ENCODE measurements around the gene PLCL1.

Gene PLCL1

DNA sequence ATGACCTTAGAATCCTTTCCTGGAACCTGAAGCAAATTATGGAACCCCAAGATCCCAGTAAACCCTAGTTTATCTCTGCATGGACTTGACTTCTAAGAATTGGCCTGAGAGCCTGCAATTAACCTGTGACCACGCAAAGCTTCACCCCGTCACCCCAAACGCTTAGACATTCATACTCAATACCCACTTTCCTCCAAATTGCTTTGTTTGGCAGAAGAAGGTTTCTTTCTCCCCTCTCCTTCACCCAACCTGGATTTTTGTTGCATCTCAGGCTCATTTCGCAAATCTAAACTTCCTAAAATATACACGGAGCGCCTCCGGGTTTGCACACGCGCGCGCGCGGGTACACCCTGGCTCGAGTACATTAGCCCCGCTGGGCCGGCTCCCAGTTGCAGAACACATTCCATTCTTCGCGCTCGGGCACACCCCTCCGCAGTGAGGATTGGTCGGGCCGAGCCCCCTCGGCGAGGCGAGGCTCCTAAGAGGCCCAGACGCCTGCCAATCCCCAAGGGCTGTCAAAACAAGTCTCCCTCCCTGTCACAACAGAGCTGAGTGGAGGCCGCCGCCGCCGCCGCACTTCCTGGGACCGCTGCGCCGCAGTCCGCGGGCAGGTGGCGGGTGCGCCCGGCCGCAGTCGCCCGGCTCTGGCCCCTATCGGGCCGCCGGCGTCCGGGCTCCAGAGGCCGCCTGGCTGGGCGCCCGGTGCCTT is at the start of gene PLCL1:
Gene PLCL1, plus strand, starts transcription at position 545 of the 709 bp plus-strand sequence.
- peak; percentile 95 for DNase-seq (ENCODE audit: low spot score)

DNA sequence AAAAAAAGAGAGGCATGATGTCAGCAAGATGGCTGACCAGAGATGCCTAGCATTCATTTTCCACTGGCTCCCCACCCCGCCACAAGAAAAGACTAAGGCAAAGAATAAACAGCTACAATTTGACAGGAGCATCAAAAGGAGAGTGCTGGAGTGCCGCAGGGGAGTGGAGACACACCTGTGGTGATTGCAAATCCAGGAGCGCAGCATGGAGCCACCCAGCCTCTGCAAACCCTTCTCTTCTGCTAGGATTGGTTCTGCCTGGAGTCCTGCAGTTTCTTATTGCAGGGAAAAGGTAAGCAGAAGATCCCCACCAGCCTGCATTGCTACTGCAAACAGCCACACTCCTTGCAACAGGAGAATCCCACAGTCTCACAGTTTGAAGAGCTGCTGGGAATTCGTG is 45.4 kb upstream of the PLCL1 start:
- no peak for DNase-seq (ENCODE audit: low spot score)

DNA sequence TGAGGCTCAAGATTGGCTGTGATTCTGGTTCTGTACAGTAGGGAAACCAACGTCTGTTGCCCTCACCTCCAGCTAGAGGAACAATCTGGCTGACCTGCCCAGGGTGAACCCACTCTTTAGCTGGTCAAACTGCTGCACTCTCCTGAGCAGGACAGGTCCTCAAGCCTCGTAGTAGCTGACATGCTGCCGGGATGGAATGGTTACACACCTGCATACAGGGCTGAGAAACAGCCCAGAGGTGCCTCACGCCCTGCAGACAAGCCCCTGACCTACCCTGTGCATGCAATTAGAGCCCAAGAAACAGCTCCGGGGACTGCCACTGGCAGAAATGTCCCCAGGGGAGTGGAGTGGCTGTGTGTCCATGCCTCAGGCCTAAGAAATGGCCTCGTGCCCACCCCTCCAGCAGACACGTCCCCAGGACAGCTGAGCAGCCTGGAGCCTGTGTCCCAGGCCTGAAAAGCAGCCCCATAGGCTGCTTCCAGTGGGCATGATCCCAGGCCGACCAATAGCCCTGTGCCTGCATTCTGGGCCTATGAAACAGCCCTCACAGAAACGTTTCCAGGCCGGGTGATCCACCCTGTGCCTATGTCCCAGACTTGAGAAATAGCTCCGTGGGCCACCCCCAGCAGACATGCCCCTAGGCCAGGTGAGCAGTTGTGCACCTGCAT is 44.6 kb upstream of the PLCL1 start:
- DNase-seq (ENCODE audit: low spot score) = no peak

DNA sequence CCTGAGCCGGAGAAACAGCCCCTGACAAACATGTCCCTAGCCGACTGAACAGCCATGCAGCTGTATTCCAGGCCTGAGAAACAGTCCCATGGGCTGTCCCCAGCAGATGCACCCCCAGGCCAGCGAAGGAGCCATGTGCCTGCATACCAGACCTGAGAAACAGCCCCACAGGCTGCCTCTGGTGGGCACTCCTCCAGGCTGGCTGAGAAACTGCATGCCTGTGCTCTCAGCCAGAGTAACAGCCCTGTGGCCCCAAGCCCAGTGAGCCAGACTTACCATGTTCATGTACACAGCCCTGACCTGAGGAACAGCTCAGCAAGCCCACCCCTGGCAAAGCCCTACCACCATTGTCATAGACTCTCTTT is 44.1 kb upstream of the PLCL1 start:
- DNase-seq (ENCODE audit: low spot score) = no peak

DNA sequence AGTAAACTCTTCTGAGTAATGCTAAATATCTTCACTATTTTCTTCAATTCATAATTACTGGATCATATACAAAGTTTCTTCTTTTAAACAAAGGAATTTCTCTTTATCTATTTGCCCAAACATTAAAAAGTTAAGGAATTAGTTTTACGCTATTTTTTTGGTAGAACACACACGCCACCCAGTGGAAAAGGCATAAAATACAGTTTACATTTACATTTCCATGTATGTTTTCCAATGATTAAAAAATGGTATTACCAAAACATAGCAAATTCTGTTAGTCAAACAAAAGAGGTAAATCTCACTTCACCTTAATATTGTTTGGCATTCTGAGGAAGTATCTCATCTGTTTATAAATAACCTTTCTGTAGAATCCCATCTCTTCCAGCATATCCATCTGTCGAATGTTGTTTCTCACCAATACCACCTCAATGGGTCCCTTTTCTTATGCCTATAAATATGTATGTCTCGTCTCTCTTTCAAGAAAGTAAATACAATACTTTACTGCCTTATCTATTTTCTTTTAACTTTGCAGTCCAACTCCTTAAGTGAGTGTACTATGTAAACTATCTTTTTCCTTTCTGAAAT is 26.5 kb upstream of the PLCL1 start:
- peak; percentile 17 for DNase-seq (ENCODE audit: low spot score)

DNA sequence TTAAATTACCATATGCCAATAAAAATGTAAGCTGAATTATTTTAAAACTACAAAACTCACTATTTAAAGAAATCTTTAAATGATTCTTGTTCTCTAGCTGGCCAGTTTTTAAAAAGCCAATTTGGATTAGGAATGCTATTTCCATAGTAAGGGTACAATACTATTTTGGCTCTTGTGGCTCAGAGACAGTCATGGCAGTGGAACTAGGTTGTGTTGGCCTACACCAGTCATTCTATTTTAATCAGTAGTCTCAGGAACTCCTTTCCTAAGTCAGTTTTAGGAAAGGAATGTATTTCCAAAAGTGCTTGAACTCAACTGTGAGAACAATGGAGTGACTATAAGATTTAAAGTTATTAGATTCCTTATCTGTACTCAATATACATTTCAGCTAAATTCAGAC is 25.1 kb upstream of the PLCL1 start:
- DNase-seq (ENCODE audit: low spot score) = no peak

DNA sequence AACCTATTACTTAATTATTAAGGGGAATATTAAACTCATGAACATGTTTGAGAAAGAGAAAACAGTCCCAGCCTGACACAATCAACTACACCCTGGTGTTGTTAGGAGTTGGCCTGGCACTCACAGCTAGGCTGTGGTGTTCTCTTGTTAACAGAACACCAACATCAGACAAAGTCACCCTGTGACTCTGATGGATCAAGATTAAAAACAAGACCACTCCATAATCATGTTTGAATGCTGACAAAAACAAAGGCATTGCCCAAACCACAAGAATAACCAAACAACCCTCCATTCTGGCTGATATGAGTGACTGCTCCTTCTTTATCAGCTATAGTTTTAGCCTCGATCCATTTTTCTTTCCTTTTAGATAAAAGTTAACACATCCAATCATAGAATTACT is 22.3 kb upstream of the PLCL1 start:
- no peak for DNase-seq (ENCODE audit: low spot score)

DNA sequence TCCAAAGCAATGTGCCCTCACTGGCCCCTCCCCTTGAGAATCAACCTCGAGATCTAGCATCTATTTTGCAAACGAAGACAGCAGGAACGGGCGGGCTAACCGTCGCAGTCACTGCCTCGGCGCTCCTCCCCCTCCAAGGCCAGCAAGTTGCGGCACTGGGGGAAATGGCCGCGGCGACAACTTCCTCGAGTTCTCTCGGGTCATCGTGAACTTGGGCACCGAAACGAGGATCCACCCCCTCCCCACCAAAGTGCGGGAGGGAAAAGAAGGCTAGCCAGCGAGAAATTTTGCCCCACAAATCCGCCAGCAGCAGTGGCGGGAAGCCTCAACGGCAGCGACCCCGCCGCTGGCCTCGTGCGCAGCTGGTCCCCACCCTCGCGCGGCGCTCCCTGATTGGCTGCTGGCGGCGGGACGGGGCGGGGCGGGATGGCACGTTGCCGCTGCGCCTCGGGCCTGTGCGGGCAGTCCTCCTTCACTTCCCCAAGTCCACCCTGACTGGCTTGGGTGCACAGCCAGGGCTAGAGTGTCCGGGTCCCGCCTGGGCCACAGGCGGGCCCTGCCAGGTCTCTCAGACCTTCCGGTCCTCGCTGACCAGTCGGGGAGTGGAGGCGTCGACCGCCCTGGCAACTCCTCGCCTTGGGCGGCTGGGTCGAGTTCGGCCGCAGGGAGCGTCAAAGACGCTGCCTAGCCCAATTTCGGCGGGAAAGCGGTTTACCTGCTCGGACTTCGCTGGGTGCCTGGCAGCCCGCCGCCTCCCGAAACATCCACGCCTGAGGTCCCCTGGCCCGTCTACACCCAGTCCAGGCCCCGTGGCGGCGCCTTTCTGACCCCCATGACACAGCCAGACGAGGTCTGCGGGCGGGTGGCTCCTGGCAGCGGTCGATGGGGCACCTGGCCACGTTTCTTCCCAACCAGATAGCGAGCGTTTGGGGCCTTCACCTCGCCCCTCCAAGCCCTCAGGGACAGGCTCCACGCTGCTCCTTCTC is 19.1 kb upstream of the PLCL1 start, which contains the start of gene BOLL:
Gene BOLL, minus strand, starts transcription at position 364 of the 986 bp plus-strand sequence. CDS start 3,469 bp downstream, outside the sequence.
- no peak for DNase-seq (ENCODE audit: low spot score)

DNA sequence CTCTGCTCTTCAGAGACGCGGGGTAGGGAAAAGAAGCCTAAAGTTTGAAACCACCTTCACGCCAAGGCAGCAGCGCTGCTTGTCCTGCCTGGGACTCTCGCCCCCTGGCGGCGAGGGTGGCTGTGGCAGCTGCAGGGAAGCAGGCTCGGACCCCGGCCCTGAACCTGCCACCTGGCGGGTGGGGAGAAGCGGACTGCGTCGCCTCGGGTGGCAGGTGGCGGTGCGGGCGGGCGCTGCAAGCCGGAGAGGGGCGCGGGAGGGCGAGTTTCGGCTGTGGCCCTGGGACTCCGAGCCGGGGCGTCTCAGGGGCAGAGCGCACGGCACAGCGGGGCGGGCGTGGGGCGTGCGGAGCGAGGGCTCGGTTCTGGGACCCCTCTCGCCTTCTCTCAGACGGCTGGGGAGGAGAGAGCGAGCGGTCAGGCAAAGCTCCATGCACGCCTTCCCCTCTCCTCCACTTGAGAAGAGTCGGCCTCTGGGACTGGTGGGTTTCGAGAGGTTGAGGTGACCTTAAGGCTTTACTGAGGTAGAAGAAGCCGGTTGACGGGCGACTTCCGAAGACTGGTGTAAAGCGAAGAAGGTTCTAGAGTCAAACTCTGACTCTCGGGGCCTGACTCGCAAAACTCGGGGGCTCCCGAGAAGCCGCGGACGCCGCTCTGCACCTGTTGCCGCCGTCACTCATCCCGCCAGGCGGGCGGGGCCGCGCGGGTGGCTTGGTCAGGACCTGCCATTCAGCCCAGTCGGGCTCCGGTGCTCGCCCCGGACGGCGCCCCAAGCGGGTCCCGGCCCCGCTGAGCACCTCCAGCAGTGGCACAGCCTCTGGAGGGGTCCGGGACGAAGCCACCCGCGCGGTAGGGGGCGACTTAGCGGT is 18.1 kb upstream of the PLCL1 start:
- DNase-seq (ENCODE audit: low spot score) = peak; percentile 50

DNA sequence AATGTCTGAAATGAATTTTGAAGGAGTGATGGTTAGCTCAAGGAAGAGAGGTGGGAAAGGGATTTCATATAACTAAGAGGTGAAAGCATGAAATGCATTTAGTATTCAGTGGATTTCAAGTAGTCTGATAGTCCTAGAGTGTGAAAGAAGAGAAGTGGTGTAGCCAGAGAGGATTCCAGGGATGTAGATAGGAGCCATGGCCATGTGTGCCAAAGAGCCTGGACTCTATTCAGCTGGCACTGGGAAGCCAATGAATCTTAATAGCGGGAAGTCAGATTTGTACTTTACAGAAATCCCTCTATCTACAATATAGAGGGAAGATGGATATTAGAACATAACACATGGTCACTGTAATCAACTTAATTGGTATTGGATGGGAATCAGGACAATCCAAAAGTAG is 10.9 kb upstream of the PLCL1 start:
- no peak for DNase-seq (ENCODE audit: low spot score)

DNA sequence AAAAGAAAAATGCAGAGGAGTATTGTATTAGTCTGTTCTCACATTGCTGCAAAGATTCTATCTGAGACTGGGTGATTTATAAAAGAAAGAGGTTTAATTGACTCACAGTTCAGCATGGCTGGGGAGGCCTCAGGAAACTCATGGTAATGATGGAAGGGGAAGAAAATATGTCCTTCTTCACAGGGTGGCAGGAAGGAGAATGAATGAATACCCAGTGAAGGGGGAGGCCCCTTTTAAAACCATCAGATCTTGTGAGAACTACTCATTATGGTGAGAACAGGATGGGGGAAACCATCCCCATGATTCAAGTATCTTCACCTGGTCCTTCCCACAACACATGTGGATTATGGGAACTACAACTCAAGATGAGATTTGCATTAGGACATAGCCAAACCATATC is 9.1 kb upstream of the PLCL1 start:
- DNase-seq (ENCODE audit: low spot score) = no peak

DNA sequence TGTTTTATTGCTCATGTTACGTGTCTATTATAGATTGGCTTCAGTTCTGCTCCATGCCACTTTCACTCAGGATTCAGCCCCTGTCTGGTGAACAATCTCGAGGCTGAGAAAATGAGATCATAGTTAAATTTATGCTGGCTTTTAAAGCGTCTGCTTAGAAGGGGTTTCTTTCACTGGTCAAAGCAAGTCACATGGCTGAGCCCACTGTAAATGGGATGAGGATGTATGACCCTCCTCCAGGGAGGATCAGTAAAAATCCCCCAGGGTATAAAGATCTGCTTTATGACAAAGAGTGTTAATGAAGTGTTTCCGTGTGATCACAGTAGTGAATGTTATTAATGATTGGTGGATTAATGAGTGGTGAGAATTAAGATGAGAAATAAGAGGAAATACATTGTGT is 6.2 kb upstream of the PLCL1 start:
- no peak for DNase-seq (ENCODE audit: low spot score)

DNA sequence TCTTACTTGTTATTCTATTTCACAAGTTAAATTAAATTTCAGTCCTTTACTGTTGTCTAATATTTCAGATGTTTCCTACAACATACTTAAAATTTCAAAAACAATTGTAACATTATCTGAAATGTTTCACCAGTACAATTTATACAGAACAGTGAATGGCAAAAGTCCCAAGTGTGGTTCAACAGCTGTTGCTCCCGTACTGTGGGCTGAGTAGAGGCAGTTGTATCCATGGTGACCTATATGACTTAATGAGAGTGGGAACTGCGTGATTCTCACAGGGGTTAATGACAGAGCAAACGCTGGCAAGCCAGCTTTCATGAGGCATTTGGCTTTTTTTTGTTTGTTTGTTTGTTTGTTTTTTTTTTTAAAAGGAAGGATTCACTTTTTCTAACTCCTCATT is 5.3 kb upstream of the PLCL1 start:
- DNase-seq (ENCODE audit: low spot score) = no peak

DNA sequence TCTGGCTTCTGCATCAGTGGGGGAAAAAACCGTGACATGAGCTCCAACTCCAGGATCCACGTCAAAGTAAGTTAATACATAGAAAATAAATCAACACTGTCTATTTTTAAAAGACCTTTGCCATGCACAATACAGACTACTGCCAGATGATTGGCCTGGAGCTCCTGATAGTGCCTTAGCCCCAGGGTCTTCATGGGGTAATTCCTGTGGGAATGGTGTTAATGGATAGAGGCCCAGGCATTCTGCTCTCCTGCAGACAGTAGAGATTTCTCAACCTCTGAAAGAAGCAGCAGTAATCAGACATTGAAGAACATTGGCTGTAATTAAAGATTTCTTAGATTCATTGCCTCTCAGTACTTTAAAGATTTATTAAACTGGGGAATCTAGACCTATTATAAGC is 4.3 kb upstream of the PLCL1 start:
- no peak for DNase-seq (ENCODE audit: low spot score)

DNA sequence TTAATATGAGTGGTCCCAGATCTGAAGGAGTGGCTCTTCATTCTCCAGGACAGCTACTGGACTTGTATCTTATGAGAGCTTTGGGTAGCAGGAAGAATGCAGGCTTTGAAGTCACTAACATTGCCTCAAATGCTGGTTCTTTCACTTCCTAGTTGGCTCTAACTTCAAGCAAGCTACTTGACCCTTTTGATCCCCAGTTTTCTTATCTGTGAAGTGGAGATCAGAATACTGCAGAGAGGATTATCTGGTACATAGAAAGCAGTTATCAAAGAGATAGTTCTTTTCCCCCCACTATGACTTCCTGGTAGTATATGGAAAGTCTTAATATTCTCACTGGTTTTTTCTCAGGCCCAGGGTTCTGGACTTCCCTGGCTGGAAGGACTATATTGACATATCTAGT is 3.4 kb upstream of the PLCL1 start:
- DNase-seq (ENCODE audit: low spot score) = no peak

DNA sequence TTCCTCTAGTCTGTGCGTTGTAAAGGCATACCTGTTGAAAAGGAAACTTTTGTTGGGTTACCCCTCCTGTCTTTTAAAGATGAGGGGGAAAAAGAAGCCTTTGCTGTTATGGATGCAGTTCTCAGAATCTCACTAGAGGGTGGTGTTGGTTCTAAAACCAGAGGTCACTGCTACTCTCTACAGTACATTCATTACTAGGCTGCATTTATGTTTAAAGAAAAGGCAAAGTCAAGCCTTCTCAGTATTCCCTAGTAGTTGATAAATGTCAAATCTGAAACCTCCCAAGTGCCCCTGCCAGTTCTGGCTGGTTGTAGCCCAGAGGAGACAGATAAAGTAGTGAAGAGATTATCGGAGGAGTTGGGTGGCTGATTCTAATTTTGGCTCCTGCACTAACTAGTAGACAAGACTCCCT is 1.4 kb upstream of the PLCL1 start:
- DNase-seq (ENCODE audit: low spot score) = peak; percentile 67

DNA sequence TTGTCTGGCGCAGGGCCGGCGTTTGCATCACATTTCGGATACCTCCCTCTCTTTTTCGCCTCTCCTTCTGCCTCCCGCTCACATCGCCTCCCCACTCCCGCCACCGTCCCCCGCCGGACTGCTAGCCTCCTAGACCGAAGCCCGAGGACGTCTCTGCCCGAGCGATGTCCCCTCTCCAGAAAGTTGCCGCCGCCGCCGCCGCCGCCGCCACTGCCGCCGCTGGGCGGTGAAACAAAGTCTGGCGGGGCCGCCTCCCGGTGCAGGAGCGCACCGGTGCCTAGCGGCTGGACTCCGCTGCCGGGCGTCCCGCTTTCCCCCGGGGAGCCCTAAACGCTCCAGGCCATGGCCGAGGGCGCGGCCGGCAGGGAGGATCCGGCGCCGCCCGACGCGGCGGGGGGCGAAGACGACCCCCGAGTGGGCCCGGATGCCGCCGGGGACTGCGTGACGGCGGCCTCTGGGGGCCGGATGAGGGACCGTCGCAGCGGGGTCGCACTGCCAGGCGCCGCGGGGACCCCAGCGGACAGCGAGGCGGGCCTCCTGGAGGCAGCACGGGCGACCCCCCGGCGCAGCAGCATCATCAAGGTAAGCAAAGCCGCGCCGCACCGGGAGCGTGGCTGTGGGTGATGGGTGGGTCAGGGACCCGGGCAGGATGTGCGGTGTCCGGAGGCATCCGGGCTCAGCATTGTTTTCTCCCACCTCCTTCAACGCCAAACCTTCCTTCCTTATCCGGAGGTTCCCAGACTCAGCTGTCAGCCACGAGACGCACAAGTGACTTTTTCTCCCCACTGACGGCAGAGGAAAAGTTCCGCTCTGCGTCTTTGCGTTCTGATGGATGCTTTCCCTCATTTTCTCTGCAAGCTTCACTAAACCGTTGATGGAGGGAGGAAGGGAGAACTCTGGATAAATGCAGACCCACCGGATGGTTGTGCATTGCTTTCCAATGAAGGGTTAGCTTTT is 643 bp downstream of the PLCL1 start:
- peak; percentile 51 for DNase-seq (ENCODE audit: low spot score)

DNA sequence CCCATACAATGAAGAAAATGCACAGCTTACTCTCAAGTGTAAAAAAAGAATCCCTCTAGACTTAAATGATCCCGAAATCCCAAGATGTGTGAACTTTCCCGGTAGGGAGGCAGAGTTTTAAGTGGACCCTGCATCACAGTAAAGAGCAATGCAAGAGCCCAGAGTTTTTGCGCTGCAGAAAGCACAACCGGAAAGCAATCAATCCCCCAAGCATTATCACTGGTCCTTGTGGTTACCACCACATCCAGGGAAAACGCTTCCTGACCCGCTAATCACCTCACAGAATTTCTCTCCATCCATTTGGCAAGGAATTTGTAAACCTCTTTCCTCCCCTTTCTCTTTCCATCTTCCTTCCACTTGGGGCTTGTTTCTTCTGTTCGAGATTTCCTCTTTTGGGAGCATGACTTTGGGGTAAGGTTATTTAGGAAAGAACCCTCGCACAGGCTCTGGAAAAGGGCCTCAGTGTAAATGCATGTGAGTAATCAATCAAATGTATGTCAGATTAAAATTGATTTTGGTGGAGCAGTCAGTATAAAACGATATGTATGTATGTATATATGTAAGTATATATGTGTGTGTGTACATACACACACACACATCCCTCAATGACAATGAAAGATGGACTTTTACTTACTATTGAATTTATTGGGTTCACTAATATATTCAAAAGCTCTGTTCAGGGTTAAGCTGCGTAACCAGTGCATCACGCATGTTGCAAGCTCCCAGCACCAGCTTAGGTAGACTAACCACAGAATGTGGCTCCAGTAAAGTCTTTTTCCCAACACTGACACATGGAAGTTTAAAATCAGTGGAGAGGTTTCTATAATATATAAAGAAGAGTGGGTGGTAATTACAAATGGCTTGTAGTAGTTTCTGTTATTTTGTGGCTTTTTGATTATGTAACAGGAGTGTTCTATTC is 1.6 kb downstream of the PLCL1 start:
- DNase-seq (ENCODE audit: low spot score) = no peak

DNA sequence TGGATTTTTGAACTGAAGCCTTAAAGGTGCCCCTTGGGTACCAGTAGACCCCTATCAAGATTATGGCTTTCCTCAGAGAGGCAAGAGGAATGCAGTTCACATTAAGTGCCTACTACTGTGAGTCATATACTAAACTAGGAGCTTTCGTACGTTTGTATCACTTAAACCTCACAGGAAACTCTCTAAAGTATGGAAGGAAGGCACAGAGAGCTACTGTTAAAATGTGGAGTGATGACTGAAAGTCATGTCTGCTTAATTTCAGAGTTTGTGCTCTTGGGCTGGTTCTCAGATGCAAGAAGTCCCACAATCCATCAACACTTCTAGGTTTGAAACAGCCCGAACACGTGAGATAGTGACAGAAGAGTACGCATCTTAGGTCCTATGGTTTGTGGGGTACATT is 4.7 kb downstream of the PLCL1 start:
- DNase-seq (ENCODE audit: low spot score) = no peak

All from AG20443 (cell line).